NCI-H510A (cell line): ENCODE measurements around the gene SFMBT1.
"Not testable (repeated sequence)": the region's sequence is repeated elsewhere in the genome, so short reads cannot be mapped to it uniquely, and the experiment has no call there.

Source experiments
- DNase-seq: peaks from one replicate; lab custom pipeline; 2025; lab: John Stamatoyannopoulos, UW

The SFMBT1 gene

DNA sequence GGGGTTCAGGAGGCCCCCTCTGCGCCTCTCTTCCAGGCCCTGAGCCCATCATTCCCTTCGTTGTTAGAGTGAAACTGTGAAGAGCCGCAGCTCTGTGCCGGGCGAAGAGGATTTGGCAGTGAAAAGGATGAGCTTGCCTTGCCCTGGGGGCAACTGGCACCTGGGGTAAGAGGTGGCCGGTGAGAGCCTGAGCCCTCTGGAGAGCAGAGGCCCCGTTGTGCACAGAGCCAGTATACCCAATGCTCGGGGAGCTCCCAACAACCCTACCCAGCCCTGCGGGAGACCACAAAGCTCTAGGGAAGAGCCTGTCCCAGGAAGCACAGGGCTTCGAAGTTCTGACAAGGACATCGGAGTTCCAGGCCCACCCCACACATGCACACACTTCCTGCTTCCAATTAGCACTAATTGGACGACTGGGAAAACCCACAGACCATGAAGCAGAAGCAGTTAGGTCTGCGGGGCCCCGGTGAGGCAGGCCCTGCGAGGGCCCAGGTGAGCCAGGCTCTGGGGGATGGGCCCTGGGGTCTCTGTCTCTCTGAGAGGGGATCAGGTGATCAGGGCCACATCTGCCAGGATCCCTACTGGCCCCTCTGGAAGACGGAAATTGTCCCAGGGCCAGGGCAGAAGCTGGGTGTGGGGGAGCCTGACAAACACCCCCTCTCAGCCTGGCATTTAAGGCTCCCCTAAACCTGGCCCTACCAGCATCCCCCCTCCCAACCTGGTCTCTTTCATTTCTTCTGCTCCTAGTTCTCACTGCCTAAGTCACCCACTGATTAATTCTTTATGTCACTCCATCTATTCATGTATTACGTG lies 27.9 kb upstream of the SFMBT1 start:
- no peak for DNase-seq

DNA sequence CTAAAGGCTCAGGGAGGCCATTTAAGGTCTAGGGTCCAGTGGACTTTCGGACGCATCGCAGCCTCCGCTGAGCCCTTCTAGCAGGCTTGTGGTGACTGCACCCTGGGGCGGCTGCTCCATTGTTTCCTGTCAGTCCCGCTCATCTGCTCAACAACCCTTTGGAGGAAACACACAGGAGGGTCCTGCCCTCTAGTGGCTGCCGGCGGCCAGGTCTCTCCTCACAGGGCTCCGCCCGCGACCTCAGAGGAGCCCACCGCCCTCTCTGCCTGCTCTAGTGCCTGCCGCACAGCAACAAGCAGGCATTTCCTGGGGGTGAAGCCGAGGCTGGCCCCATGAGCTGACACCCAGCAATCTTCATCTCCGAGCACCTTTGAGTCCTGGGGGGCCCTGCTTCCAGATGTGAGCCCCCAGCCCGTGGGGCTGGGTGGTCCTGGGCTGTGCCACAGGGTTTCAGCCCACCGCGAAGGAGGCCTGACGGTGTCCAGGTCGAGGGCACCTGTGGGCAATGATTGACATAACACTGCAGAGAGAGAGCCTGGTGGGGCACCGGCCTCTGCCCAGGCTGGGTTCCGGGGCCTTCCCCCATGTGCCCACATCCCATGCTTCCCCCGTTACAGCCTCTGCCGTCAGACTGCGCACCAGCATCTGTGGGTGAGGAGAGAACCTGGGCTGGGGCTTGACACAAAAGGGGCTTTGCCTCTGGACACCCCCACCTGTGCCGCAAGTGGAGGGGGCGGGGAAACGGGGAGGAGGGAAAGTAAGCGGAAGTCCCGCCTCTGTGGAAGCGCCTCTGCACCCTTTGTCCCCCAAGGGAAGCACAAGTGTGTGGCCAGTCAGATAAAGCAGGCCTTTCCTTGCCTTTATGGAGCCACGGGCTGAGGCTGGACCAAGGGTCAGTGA lies 27.0 kb upstream of the SFMBT1 start:
- DNase-seq, result peak; percentile 44

DNA sequence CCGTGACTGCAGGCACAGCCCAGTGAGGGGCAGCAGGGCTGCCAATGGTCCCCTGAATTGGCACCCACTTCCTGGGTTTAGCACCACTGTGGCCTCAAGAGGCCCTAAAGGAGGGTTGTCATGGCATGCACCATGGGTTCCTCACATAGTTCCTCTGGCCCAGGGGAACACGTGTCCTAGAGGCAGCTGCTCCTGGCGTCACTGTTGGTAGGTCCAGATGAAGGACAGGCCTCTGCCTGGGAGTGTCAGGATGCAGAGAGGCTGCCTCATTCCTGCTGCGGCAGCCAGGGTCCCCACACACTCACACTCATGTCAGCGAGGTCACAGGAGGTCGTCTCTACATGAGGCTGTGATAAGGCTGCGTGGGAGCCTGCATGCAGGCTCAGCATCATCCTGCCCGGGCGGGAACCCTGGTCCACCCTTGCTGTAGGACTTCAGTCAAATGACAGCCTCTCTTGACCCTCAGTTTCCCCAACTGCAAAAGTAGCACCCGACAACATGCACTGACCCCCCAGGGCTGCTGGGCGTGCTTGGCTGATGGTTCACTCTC lies 26.1 kb upstream of the SFMBT1 start:
- no peak for DNase-seq

DNA sequence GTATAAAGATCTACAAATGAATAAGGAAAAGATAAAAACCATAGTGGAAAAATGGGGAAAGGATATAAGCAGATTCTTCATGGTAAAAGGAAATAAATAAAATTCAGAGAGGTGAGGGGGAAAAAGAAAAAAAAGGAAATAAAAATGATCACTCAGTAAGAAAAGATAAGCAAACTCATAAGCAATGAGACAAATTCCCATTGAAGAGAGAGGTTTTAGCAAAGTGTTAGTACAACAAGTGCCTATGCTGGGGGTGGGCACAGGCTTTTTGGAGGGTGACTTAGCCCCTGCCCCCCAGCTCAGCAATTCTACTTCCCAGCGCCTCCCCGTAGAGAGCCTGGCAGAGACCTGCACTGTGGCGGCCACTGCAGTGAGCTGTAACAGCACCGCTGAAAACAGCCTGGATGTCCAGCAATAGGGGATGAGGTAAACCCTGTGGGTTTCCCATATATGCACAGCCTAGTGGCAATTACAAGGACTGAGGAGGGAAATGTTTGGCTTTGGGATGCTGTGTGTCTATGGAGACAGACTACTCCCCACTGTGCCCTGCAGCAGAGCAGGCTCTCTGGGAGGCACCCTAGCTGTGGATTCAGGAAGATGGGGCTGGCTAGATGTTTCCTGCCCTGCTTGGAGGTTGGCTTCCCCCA lies 23.7 kb upstream of the SFMBT1 start:
- DNase-seq, result no peak

DNA sequence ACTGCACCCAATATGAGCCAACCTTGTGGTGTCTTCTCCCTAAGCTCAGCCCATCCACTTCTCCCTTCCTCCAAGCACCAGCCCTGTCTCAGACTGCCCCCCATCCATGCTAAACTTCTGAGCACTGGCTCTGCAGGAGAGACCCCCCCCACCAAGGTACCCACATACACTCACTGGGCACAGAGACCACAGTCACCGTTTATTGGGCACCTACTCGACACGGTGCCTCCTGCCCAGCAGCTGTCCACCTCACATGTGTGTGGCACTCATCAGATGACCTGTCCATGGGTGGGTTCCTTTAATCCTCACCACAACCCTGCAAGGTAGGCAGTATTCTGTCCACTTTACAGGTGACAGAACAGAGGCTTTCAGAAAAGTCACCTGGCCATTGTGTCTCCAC lies 22.3 kb upstream of the SFMBT1 start:
- DNase-seq, result no peak

DNA sequence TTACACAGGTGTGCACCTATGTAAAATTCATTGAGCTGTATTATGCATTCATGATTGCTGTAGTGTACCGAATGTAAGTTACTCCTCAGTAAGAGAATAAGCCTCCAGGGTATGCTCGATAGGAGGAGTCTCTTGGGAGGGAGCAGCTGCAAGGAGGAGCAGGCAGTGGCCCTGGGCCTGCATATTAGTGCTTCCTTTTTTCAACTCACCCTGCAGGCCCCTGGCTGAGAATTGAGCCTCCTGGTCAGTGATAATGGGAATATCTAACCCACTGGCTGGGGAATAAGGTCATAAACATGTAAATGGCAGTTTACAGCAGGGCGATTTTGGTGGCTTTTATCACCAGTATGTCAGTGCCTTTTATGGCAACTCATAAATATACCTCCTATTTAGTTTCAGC lies 21.7 kb upstream of the SFMBT1 start:
- no peak for DNase-seq

DNA sequence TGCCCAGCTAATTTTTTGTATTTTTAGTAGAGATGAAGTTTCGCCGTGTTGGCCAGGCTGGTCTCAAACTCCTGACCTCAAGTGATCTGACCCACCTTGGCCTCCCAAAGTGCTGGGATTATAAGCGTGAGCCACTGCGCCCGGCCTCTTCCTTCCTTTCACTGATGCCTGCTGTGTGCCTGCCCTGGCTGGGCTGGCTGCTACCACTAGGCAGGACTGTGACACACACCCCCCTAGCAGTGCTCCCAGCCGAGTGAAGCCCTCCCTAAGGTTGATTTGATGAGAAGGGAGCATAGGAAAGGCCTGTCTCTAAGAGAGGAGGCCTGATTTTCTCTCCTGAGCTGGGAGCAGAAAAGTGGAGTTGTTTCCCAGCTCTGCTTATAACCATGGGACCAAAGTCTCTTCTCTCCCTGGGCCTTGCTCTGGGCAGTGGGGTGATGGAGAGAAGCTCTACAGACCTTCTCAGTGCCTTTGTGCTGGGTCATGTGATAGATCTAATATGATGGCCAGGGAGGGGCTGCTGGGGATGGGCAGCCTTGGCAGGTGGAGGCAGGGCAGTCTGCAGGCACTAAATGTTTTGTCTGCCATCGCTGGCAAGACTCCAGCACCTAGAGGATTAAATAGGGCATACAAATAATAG lies 20.1 kb upstream of the SFMBT1 start:
- DNase-seq, result no peak

DNA sequence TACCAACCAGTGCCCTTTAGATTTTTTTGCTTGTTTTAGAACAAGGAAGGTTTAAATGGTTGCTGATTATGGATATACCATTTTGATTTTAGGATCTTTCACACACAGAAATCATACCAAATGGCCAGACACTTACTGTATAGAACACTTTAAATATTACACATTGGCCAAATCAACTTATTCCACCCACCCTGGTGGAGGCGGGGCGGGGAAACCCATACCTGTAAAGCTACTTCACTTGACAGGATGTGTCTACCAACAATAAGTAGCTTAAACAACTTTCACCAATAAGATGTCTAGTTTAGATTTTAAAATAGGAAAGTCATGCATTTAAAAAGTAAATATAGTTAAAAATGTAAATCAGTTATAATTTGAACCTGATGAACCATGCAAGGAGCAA lies 17.0 kb upstream of the SFMBT1 start:
- no peak for DNase-seq

DNA sequence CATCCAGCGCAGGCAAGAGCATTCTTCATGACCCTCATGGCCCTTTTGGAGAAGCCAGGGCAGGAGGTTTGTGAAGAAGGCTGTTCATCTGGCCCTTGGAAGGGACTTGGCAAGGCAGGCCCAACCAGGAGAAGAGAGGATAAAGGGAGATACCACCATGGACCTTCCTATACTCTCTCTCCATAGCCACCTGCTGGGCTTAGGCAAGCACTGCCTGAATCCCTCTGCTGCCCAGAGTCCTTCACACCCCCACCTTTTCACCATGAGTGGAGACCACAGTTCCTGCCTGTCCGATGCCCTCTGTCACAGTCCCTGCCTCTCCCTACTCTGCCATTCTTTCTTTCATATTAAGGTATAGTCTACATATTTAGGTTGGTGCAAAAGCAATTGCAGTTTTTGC lies 10.6 kb upstream of the SFMBT1 start:
- no peak for DNase-seq

DNA sequence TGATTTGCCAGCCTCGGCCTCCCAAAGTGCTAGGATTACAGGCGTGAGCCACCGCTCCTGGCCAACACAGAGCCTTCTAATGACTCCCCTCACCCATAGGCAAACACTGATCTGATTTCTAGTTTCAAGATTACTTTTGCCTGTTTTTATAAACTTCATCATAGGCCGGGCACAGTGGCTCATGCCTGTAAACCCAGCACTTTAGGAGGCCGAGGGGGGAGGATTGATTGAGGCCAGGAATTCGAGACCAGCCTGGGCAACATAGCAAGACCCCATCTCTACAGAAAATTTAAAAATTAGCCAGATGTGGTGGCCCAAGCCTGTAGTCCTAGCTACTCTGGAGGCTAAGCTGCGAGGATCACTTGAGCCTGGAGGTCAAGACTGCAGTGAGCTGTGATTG lies 8.4 kb upstream of the SFMBT1 start:
- not testable (repeated sequence) for DNase-seq

DNA sequence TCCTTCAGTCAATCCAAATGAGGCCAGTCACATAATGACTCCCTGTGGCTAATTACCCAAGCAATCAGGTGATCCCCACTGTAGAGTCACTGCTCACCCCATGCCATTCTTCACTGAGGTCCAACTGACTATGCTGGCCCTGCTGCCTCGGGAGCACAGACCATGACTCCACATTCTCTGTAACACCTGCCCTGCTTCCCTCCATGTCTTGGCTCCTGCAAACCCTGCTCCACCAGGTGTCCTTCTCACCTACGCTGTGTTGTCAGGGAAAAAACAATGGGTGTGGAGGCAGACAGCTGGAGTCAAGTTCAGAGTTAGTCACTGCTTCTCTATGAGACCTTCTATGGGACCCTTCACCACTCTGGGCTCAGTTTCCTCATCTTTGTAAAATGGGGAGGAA lies 6.1 kb upstream of the SFMBT1 start:
- DNase-seq, result peak; percentile 38

DNA sequence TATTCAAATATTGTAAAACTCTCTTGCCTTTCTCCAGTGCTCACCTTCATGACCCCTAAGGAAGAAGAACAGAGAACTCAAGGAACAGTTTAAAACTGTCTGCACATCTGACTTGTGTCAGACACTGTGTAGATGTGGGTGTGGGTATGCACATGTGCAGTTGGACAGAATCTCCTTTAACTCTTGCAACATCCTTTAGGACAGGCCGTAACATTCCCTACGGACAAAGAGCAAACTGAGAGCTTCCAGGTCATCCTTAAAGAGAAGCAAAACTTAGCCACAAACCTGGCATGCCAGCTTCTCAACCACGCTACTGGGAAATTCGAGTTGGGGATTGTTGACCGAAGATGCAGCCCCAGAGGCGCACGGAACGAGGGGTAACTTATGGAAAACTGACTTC lies 4.1 kb upstream of the SFMBT1 start:
- no peak for DNase-seq

DNA sequence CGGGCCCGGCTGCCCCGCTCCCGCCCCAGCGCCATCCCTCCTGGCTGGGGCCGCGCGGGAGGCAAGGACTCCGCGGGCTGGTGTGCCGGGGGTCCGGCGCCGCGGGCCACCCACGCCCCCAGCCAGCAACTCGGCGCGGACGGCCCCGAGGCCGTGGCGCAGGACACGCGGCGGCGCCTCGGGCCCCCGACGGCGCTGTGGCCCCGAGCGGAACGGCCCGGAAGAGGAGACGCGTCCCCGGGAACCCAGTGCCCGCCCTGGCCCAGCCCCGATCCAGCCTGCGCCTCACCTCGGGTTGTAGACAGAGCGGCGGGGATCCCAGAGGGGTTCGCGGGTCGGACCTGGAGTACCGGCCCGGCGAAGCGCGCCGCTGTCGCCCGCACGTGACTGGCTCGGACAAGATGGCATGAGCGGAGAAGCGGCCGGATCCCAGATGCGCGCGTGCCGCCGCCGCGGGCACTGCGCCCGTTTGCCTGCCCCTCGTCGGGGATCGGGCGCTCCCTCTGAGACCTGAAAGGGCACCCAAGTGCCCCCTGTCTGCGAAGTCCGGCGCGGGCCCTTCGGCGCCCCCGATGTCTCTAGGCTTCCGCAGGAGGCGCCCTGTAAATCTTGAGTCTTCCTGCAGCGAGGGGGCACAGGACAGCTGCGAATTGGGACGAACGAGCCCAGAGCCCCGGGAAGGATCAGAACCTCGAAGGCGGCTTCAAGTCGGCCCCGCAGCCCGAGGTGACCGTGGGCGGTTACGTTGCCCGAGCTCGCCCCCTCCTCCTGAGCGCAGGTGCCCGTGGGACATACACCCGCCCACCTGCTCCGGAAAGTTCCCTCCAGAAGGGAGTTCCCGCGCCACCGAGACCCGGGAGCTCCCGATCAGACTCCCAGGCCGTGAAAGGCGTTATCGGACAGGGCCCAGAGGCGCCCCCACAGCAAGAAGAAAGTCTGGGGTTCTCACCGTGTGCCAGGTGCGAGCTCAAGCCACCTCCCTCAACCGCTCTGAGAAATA lies 598 bp upstream of the SFMBT1 start:
- DNase-seq, result no peak

DNA sequence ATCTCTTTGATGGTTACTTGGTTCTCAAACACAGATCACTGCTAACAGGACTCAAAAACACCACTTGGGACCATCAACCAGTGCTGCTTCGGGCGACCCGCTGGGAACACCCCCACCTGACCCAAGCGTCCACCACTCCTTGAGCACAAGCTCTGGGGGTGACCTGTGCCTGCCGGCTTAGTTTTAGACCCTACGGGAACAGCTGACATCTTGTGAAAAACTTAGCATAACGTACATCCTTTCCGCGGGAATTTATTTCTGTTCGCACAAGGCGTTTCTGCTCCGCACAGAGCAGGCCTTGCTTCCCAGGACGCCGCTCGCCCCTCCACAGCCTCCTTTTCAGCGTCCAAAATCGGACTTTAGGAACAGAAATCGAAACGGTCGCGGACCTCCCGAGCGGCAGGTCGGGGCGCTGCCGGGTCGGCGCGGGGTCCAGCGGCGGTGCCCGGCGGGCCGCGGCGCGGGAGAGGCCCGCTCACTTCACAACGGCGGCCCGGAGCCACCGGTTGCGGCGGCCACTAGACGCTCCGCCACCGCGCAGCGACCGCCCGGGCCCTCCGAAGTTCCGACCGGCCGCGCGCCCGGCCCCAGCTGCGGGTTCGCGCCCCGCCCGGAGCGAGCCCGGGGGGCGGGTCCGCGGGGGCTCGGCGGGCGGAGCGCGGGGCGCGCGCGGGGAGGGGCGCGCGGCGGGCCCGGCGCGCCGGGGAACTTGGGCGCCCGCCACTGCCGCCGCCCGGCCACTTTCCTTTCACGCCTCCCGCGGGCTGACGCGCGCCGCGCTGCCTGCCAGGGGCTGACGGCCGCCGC lies 959 bp downstream of the SFMBT1 start:
- no peak for DNase-seq

DNA sequence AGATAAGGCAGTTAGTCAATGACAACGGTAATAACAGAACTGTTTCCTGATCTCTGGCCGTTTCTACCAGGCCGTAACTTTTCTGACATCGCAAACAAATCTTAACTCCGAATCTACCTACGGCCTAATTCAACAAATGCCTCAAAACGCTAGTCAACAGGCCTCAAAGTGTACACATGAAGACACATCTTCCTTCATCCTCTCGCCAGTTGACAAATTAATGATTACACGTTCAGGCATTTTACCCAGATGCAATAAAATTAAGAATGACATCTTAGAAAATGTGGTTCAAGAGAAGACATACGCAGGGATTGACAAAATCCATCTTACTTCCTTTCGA lies 1.5 kb downstream of the SFMBT1 start:
- no peak for DNase-seq

DNA sequence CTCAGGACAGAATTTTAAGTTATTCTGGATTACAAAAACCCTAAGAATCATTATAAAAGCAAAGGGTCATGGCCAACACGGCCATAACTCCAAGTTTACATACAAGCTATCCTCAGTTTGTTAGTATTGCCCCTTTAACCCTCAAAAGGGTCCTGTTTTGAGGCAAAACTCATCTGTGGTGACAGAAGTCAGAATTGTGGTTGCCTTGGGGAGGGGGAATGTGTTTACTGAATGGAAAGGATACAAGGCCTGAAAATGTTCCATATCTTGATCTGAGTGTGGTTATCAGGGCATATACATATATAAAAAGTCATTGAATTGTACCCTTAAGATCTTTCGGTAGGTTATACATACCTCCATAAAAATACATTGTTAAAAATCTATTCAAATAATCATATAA lies 2.1 kb downstream of the SFMBT1 start:
- DNase-seq, result no peak

DNA sequence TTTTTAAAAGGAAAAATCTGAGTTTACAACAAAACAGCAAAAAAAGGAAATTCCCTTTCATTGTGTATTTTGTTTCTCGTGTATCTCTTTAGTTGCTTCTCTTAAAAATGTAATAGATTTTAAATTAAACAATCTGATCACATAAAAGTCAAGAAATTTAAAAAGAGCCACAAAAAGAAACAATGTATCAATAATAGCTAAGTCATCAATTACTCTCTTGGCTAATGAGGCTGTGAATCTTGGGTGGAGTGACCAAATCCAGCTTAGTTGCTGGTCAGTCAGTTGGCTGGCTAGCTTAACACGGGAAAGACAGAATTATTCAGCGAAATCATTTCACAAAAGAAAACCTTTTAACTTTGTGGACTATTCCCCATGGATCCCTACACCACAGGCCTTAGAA lies 3.2 kb downstream of the SFMBT1 start:
- no peak for DNase-seq

DNA sequence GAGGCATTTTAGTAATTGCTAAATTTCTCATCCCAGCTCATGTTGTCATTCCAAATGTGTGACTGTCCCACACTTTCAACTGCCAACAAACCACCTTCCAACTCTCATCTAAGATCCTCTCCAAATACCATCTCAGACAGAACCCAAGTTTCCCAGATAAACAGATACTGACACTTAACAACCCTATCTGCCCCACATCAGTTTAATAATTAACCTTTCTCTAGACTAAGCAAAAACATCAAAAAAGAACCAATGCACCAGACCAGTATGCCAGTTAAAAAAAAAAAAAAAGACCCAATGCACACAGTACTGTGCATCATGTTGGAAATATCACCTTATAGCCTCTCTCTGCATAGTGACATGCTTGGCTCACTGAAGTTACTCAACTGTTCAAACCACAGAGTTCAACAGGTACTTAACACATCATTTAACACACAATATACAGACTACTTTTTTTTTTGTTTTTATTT lies 5.5 kb downstream of the SFMBT1 start:
- no peak for DNase-seq

DNA sequence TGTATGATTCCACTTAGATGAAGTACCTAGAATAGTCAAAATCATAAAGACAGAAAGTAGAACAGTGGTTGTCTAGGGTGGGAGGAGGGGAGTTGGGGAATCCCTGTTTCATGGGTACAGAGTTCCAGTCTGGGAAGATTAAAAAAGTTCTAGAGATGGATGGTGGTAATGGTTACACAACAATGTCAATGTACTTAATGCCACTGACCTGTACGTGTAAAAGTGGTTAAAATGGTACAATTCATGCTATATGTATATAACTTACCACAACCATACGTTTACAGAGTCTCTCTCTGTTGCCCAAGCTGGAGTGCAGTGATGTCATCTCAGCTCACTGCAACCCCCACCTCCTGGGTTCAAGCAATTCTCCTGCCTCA lies 6.5 kb downstream of the SFMBT1 start:
- DNase-seq, result no peak
